ENCODE data around the gene MYOM3.

Gene MYOM3

GRCh38 chr1:24111996-24112779 lies at the start of gene MYOM3:
TSS of gene MYOM3 (minus strand) at chr1:24112135. CDS start at chr1:24108636, 3,499 bp downstream.
- DNase-seq (ENCODE audit: low read depth), result peak; percentile 11

- DNase-seq (ENCODE audit: low read depth), result no peak
These were observed 49.3 kb upstream of the MYOM3 start for GRCh38 chr1:24161270-24161669.

GRCh38 chr1:24159366-24159765 lies 47.4 kb upstream of the MYOM3 start:
- DNase-seq (ENCODE audit: low read depth), result no peak

- no peak for DNase-seq (ENCODE audit: low read depth)
These were observed 46.1 kb upstream of the MYOM3 start for GRCh38 chr1:24157918-24158481.

GRCh38 chr1:24156542-24157260 lies 44.8 kb upstream of the MYOM3 start:
- DNase-seq (ENCODE audit: low read depth), result no peak

GRCh38 chr1:24155011-24155782 lies 43.3 kb upstream of the MYOM3 start:
- no peak for DNase-seq (ENCODE audit: low read depth)

GRCh38 chr1:24154215-24154614 lies 42.3 kb upstream of the MYOM3 start:
- no peak for DNase-seq (ENCODE audit: low read depth)

DNA sequence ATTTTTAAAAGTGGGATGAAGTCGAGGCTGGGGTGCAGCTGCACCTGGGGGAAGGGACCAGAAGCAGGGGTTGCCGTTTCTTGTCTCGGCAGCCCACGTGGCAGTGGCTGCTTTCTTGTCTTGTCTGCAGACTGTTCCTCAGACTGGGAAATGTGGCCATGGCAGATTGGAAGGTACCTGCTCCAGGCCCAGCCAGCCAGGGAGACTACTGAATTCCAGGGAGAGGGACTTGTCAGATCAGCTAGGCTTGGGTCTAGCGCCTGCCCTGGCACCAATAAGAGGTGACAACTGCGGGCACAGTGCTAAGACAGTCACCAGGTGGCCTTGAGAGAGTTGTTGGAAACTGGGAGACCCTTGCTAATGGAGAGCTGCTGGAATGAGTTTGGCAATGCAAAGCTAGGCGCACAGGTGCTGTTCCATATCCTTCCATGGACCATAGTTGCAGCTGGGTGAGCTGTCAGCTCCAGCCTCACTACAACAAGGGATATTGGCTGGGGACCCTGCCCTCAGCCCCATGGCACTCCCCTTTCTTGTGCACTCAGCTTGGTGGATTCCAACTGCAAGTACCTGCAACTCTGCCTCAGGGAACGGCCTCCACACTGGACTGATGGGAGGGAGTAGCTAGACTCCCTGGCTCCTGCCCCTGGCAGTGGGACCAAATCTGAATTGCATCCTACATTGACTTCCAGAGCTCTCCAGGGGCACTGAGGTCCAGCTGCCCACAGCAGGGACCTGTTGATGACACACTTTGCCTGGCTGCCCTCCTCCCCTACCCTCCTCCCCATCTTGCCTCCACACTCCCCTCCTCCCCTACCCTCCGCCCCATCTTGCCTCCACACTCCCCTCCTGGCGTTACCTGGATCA lies 40.9 kb upstream of the MYOM3 start:
- no peak for DNase-seq (ENCODE audit: low read depth)

DNA sequence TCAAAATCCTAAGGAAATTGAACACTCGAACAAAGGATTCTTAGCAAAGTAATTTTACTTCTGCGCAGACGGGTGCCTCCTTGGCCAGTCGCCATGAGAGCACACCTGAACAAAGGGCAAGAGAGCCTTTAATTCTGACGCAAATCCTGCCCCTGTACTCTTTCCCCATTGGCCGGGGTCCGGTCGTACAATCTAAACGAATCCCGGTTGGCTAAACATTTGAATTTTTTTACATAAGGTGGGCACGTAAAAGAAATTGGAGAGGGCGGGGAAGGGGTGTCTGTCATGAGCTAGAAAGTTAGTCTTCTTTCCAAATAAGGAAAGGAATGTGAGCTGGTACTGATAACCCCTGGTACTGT lies 39.2 kb upstream of the MYOM3 start:
- no peak for DNase-seq (ENCODE audit: low read depth)

DNA sequence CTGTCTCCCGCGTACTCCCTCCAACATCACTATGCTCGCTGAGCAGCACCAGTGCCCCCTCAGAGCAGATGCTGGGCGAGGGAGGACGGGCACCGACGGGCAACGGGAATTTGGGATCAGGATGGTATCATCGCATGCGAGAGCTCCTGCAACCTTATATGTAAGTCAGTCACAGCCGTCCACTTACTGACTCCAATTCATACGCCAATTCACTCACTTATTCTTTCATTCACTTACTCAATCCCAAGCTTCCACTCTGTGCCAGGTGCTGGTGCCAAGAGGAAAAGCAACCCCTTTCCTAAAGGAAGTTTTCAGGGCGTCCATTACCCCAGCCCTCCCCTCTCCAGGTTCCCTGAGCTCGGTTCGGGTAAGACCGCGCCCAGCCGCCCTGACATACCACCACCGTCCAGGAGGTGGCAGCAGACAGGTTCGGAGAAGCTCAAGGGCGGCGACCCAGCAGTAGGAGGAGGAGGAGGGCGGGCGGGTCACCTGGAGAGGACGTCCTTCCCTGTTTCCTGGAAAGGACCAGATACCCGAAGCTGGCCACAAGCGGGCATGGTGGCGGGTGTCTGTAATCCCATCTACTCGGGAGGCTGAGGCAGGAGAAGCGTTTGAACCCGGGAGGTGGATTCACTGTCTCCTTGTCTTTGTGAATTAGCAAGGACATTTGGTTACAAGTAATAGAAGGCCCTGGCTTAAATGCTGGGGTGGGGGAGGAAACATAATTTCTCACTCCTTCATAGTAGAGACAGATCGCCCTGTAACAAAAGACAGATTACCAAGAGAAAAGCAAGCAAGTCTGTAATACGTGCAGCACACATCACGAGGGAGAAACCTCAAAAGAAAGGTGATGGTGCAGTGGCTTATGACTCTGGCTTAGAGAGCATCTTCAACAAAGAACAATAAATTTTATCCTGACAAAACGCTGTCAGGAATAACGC lies 38.6 kb upstream of the MYOM3 start:
- peak; percentile 83 for DNase-seq (ENCODE audit: low read depth)

DNA sequence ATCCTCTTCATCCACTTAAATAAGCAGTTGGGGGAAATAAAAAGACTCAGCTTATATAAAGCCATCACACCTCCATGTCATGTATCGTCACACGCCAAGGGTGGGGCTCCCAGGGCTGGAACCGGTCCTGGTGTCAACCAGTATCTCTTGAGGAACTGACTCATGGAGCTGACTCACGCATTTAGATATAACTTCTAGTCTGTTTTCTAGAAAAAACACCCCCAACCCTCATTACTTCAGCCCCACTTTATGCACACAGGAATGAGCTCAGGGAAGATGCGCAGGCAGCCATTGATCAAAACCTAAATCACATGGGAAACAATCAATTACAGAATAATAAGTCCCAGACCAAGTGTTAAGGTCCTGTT lies 37.9 kb upstream of the MYOM3 start:
- DNase-seq (ENCODE audit: low read depth), result no peak

DNA sequence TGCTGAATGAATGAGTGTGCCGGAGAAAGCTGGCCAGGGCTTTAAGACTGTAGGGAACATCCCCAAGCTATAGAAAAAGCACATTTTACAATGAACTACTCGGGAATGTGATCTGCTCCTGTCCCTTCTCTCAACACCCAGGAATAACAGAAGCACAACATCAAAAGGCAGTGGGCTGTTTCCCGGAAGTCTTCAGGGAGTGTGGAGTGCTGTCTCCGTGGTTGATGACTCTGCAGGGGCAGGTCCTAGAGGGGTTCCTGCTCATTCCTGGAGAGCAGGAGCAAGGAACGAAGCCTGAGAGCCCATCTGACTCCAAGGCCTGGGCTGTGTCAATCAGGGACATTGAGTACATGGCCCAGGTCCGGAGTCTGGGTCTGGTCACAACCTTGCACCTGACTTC lies 35.9 kb upstream of the MYOM3 start:
- no peak for DNase-seq (ENCODE audit: low read depth)

- DNase-seq (ENCODE audit: low read depth), result no peak
These were observed 35.3 kb upstream of the MYOM3 start for GRCh38 chr1:24147194-24147593.

DNA sequence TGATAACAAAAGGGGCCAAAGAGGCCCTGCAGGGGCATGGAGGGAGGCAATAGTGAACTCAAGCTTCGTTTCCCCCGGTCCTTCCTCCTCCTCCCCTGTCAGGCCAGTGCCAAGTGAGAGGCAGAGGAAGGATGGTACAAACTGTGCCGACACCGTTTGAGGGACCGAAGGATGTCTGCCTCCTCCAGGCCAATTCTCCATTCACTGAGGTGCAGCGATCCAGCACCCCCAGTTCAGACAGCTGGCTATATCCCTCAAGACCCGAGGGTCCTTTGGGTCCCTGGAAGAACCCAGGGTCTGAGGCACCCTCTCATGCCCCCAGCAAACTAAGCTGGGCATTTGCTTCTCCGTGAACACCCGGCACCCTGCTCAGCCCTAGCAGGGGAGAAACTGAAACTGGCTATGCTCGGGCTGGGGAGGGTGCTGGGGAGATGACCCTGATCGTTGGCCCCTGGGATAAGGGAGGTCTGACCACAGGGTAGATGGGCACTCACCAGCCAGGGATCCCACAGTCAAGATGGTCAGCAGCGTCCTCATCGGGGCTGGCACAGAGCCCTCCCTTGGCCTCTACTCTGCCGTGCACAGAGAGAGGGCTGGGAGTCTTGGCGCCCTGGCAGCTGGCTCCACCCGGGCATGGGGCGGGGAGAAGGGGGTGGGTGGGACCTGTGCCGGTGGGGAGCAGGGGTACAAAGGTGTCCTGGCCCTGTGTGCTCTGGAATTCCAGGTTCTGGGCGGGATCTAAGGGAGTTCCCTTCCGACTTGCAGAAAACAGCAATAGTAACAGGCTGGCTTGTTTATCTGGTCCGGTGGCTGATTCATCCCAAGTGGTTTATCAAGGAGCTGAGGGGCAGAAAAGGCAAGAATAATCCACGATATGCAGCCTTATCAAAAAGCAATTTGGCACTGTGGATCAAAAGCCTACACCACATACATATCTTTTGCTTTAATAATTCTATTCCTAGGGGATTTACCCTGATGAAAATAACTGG lies 30.9 kb upstream of the MYOM3 start, which contains the start of gene IL22RA1:
Gene IL22RA1, minus strand, starts transcription at position 595 of the 989 bp plus-strand sequence. Its CDS starts 58 bp downstream, at position 537.
- DNase-seq (ENCODE audit: low read depth), result no peak

DNA sequence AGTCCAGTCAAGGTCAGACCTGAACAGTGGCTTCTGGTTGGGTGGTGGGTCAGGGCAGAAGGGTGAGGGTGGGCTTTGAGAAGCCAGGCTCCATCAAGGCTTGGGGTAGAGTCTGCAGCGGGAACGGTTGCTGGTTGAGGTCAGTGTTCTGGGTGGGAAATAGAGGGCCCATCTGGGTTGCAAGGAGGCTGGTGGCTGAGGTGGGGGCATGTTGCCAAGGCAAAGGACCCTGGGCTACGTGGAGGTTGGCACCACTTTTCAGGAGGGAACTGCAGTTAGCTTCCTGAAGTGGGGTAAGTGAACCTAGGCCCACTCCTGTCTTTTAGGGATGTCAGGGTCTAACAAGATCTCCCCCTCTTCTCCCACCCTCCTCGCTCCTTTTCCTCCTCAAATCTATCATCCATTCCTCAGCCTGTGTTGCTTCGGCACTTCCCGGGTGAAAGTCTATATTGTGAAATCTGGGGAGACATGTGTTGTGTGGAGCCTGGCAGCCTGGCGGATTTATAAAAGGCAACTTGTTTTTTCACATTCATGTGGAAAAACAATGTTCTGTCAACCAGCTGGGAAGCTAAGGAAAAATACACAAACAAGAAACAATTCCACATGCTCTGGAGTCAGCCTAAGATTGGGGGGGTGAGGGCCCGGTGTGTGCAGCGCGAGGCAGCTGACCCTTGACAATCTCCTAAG lies 29.5 kb upstream of the MYOM3 start:
- DNase-seq (ENCODE audit: low read depth), result no peak

DNA sequence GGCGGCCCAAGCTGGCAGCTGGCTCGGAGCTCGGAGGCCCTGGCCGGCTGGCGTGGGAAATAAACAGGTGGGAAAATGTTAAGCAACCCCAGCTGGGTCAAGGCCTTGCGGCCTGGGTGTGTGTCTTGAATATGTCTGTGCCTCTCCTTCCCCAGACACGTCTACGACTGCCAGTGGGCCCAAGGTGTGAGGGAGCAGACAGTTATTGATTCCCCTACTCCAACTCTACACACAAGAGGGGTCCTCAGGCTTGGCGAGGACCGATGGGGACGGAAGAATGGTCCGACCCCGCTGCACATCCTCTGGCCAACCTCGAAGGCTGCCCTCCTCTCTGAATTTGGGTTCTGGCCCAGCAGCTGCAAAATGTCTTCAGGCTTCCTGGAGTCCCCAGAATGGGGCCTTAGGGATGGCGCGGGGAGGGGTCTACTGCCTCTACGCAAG lies 28.8 kb upstream of the MYOM3 start:
- DNase-seq (ENCODE audit: low read depth), result no peak

- DNase-seq (ENCODE audit: low read depth), result no peak
These were observed 28.0 kb upstream of the MYOM3 start for GRCh38 chr1:24139841-24140425.

- DNase-seq (ENCODE audit: low read depth), result no peak
These were observed 27.2 kb upstream of the MYOM3 start for GRCh38 chr1:24139222-24139489.

Data from stimulated activated CD8-positive, alpha-beta memory T cell treated with anti-CD3 and anti-CD28 coated beads, Interleukin-15, amount 100 ng/mL, for 24 hours (primary cell).